H1 (cell line): Measurements from ENCODE around the gene HLA-F. TPM values are rescaled to one million over a fixed set of nuclear protein-coding genes. Genes with fewer than 3 reads are reported as not detected.

Experiments used
- CTCF ChIA-PET: fragments of 300-600 bp; sonication (Branson Sonifier 250); formaldehyde crosslinking; loops from one replicate; lab custom pipeline; 2021; ENCODE audit not compliant: partially characterized antibody; lab: Charles Lee
- POLR2A ChIA-PET: fragments of 300-600 bp; sonication (Branson Sonifier 250); formaldehyde crosslinking; loops from one replicate; lab custom pipeline; 2021; ENCODE audit warnings: inconsistent platforms; ENCODE audit not compliant: partially characterized antibody; lab: Charles Lee
- DNase-seq, 2 experiments: peaks; one replicate each; pipeline versions ENCODE4 v3.0.0 to v3.0.0-alpha.2; 2010 to 2022; ENCODE audit warnings: low spot score in 2 of 2, low read depth in 1 of 2, mixed read lengths in 1 of 2
- FAIRE-seq: peaks from 2 replicates; lab custom pipeline; 2011; peaks lifted over from hg19 to GRCh38; lab: Jason Lieb, UNC
- H2AFZ ChIP-seq: 2 replicates; pipeline ENCODE4 v1.8.1; 2012; ENCODE audit warnings: low read length, inconsistent platforms
- H2AK5ac ChIP-seq: 2 replicates; pipeline ENCODE4 v1.6.1; 2013; ENCODE audit warnings: low read depth, low read length
- H2BK120ac ChIP-seq: replicated peaks from 2 replicates; pipeline ENCODE3; 2013; ENCODE audit warnings: low read depth, low read length, inconsistent platforms
- H2BK12ac ChIP-seq: 2 replicates; pipeline ENCODE4 v1.6.1; 2013; ENCODE audit warnings: low read depth, low read length
- H2BK15ac ChIP-seq: 2 replicates; pipeline ENCODE4 v1.6.1; 2013; ENCODE audit warnings: low read length
- H2BK20ac ChIP-seq: 2 replicates; pipeline ENCODE4 v1.6.1; 2013; ENCODE audit warnings: low read length
- H2BK5ac ChIP-seq: 2 replicates; pipeline ENCODE4 v1.6.1; 2013; ENCODE audit warnings: low read depth, low read length
- H3K14ac ChIP-seq: 2 replicates; pipeline ENCODE4 v1.6.1; 2013; ENCODE audit warnings: inconsistent platforms; ENCODE audit not compliant: insufficient read length
- H3K18ac ChIP-seq: 2 replicates; pipeline ENCODE4 v1.6.1; 2013; ENCODE audit warnings: low read length; ENCODE audit errors: extremely low read depth
- H3K23ac ChIP-seq: 2 replicates; pipeline ENCODE4 v1.6.1; 2013; ENCODE audit warnings: inconsistent platforms; ENCODE audit not compliant: insufficient read length
- H3K23me2 ChIP-seq: 2 replicates; pipeline ENCODE4 v1.6.1; 2013; ENCODE audit warnings: low read depth, low read length
- H3K27ac ChIP-seq: 2 replicates; pipeline ENCODE4 v1.6.1; 2011; ENCODE audit warnings: low read depth, low read length, inconsistent platforms
- H3K27me3 ChIP-seq, 4 experiments: replicated peaks in 1 of 4; 1 replicate in 1 of 4; 2 replicates in 3 of 4; pipeline versions ENCODE4 v1.6.1 to v1.8.1; 2011 to 2013; ENCODE audit warnings: low read length in 3 of 4, mild to moderate bottlenecking in 3 of 4, inconsistent platforms in 2 of 4, mixed read lengths in 2 of 4, moderate library complexity in 1 of 4; ENCODE audit not compliant: control insufficient read depth in 3 of 4, insufficient read depth in 3 of 4; ENCODE audit errors: extremely low read depth in 1 of 4
- H3K36me3 ChIP-seq, 4 experiments: 2 replicates each; pipeline versions ENCODE4 v1.6.1 to v1.8.1; 2011 to 2013; ENCODE audit warnings: mild to moderate bottlenecking in 4 of 4, low read length in 3 of 4, moderate library complexity in 2 of 4, control low read depth in 1 of 4, inconsistent platforms in 1 of 4; ENCODE audit not compliant: insufficient read depth in 4 of 4, control insufficient read depth in 2 of 4
- H3K4ac ChIP-seq: replicated peaks from 2 replicates; pipeline ENCODE3; 2013; ENCODE audit warnings: low read length, low read depth, mixed read lengths, inconsistent platforms; ENCODE audit not compliant: insufficient read length
- H3K4me1 ChIP-seq, 4 experiments: replicated peaks in 1 of 4; 1 replicate in 1 of 4; 2 replicates in 3 of 4; pipeline versions ENCODE4 v1.6.1 to v1.8.1; 2011 to 2013; ENCODE audit warnings: low read length in 3 of 4, inconsistent platforms in 2 of 4, mixed read lengths in 1 of 4; ENCODE audit not compliant: insufficient read depth in 4 of 4, control insufficient read depth in 3 of 4
- H3K4me2 ChIP-seq, 2 experiments: 2 replicates each; pipeline versions ENCODE4 v1.6.1 to v1.8.1; 2011 to 2013; ENCODE audit warnings: low read depth in 2 of 2, low read length in 2 of 2, control low read depth in 1 of 2, inconsistent platforms in 1 of 2, mild to moderate bottlenecking in 1 of 2; ENCODE audit not compliant: insufficient read depth in 1 of 2
- H3K4me3 ChIP-seq, 4 experiments: fragments of 200-600, 300-600 bp in 1 of 4; sonication (generic), shearing (Covaris generic), sonication (Bioruptor Twin) in 1 of 4; 2 replicates each; pipeline versions ENCODE4 v1.5.1 to v1.8.1; 2011 to 2016; ENCODE audit warnings: low read length in 4 of 4, low read depth in 3 of 4, control low read depth in 2 of 4, inconsistent platforms in 2 of 4, mild to moderate bottlenecking in 2 of 4, mixed read lengths in 1 of 4, moderate library complexity in 1 of 4; ENCODE audit not compliant: insufficient read depth in 2 of 4; ENCODE audit errors: extremely low read depth in 1 of 4
- H3K56ac ChIP-seq: replicated peaks from 2 replicates; pipeline ENCODE3; 2013; ENCODE audit warnings: low read depth, mild to moderate bottlenecking, mixed read lengths, low read length, inconsistent platforms; ENCODE audit not compliant: insufficient read length
- H3K79me1 ChIP-seq: 2 replicates; pipeline ENCODE4 v1.6.1; 2013; ENCODE audit warnings: low read depth, low read length, control low read depth
- H3K79me2 ChIP-seq, 2 experiments: 2 replicates each; pipeline versions ENCODE4 v1.6.1 to v1.8.1; 2012 to 2013; ENCODE audit warnings: low read length in 2 of 2, mild to moderate bottlenecking in 2 of 2, inconsistent platforms in 1 of 2; ENCODE audit not compliant: insufficient read depth in 2 of 2, control insufficient read depth in 1 of 2
- H3K9ac ChIP-seq, 4 experiments: replicated peaks in 1 of 4; 1 replicate in 1 of 4; 2 replicates in 3 of 4; pipeline versions ENCODE4 v1.6.1 to v1.8.1; 2011 to 2013; ENCODE audit warnings: low read depth in 3 of 4, low read length in 3 of 4, control low read depth in 2 of 4, mild to moderate bottlenecking in 2 of 4, moderate library complexity in 2 of 4, inconsistent platforms in 1 of 4; ENCODE audit errors: extremely low read depth in 1 of 4
- H3K9me3 ChIP-seq, 2 experiments: 2 replicates each; pipeline versions ENCODE4 v1.6.1 to v1.8.1; 2012 to 2013; ENCODE audit warnings: mild to moderate bottlenecking in 2 of 2, moderate library complexity in 2 of 2, control low read depth in 1 of 2, inconsistent platforms in 1 of 2, low read depth in 1 of 2, low read length in 1 of 2, mixed read lengths in 1 of 2; ENCODE audit not compliant: insufficient read depth in 2 of 2
- H4K20me1 ChIP-seq, 2 experiments: replicated peaks in 1 of 2; 2 replicates each; pipeline versions ENCODE3 to v1.8.1; 2011 to 2013; ENCODE audit warnings: inconsistent platforms in 2 of 2, low read length in 2 of 2, mild to moderate bottlenecking in 1 of 2; ENCODE audit not compliant: insufficient read depth in 2 of 2, control insufficient read depth in 1 of 2
- H4K5ac ChIP-seq: 2 replicates; pipeline ENCODE4 v1.6.1; 2013; ENCODE audit warnings: low read length, low read depth, mixed read lengths, inconsistent platforms; ENCODE audit not compliant: insufficient read length
- H4K8ac ChIP-seq: 2 replicates; pipeline ENCODE4 v1.8.0; 2013; ENCODE audit warnings: mild to moderate bottlenecking, moderate library complexity, low read length, inconsistent platforms; ENCODE audit not compliant: insufficient read depth; ENCODE audit errors: extremely low read depth
- H4K91ac ChIP-seq: replicated peaks from 2 replicates; pipeline ENCODE3; 2013; ENCODE audit warnings: low read length, mixed read lengths, inconsistent platforms; ENCODE audit not compliant: insufficient read length
- ATF2 ChIP-seq: IDR thresholded peaks from 2 replicates; pipeline ENCODE4 v1.6.1; 2012; ENCODE audit warnings: low read length, inconsistent platforms
- BACH1 ChIP-seq: IDR thresholded peaks from 2 replicates; pipeline ENCODE4 v1.6.1; 2012; ENCODE audit warnings: low read length, improper control_type of control experiment
- EGR1 ChIP-seq: IDR thresholded peaks from 2 replicates; pipeline ENCODE4 v1.6.1; 2011; ENCODE audit warnings: low read depth, low read length, borderline replicate concordance
- EZH2 ChIP-seq: fragments of 200-600 bp; sonication (generic); IDR thresholded peaks from 2 replicates; pipeline ENCODE4 v1.7.1; 2012; ENCODE audit warnings: low read depth, mild to moderate bottlenecking, moderate library complexity, low read length, inconsistent platforms; ENCODE audit not compliant: severe bottlenecking
- HDAC2 ChIP-seq, 2 experiments: fragments of 300-600 bp in 1 of 2; sonication (generic) in 1 of 2; IDR thresholded peaks; 2 replicates each; pipeline ENCODE4 v1.6.1; 2011 to 2012; ENCODE audit warnings: low read depth in 2 of 2, low read length in 2 of 2, mild to moderate bottlenecking in 2 of 2, moderate library complexity in 2 of 2, borderline replicate concordance in 1 of 2, inconsistent platforms in 1 of 2
- KDM5A ChIP-seq: fragments of 200-600 bp; IDR thresholded peaks from 2 replicates; pipeline ENCODE4 v1.7.1; 2012; ENCODE audit warnings: mild to moderate bottlenecking, low read length, inconsistent platforms, mixed read lengths
- POU5F1 ChIP-seq: IDR thresholded peaks from 2 replicates; pipeline ENCODE4 v1.6.1; 2011; ENCODE audit warnings: low read depth, mild to moderate bottlenecking, low read length, moderate library complexity
- RBBP5 ChIP-seq: IDR thresholded peaks from 2 replicates; pipeline ENCODE4 v1.7.1; 2012; ENCODE audit warnings: low read depth, mild to moderate bottlenecking, inconsistent platforms, low read length, moderate library complexity, borderline replicate concordance
- RFX5 ChIP-seq: IDR thresholded peaks from 2 replicates; pipeline ENCODE4 v1.6.1; 2011; ENCODE audit warnings: low read depth, low read length, improper control_type of control experiment, borderline replicate concordance
- SIN3A ChIP-seq, 2 experiments: IDR thresholded peaks in 1 of 2; conservative IDR thresholded peaks in 1 of 2; 2 replicates each; pipeline ENCODE4 v1.6.1; 2011 to 2012; ENCODE audit warnings: low read length in 2 of 2, improper control_type of control experiment in 1 of 2, low read depth in 1 of 2, mild to moderate bottlenecking in 1 of 2
- TAF1 ChIP-seq: IDR thresholded peaks from 2 replicates; pipeline ENCODE4 v1.6.1; 2011; ENCODE audit warnings: mild to moderate bottlenecking, low read depth, low read length
- WGBS, 2 experiments: shearing (Covaris generic) in 1 of 2; methylation state at CpG; one replicate each; pipeline versions ENCODE4 v1.1.6 to v1.1.7; 2013 to 2015; ENCODE audit warnings: low lambda C conversion rate in 2 of 2, mixed read lengths in 2 of 2, inconsistent platforms in 1 of 2, low coverage in 1 of 2, missing lambda C conversion rate in 1 of 2; ENCODE audit not compliant: insufficient replicate concordance in 2 of 2, insufficient coverage in 1 of 2, insufficient read length in 1 of 2; ENCODE audit errors: extremely low coverage in 1 of 2, missing lambda C conversion rate in 1 of 2; 5-methylcytosine and 5-hydroxymethylcytosine counted together
- polyA plus RNA-seq, 7 experiments: library from polyadenylated mRNA; depleted of rRNA in 3 of 7; stranded (reverse) in 5 of 7; unstranded in 2 of 7; fragments of >200 nt in 5 of 7; fragments of 200-250 nt in 2 of 7; gene quantifications; 1 replicate in 5 of 7; 2 replicates in 1 of 7; 4 replicates in 1 of 7; pipeline versions ENCODE4 v1.2.1 to v1.2.3, GENCODE V29; 2011 to 2013; ENCODE audit warnings: missing spikeins in 2 of 7, mixed read lengths in 2 of 7
- total RNA-seq: library from RNA; stranded (reverse); fragmentation: NEBNext Ultra II Directional; extraction: Animal tissue kit (Norgen Biotek cat#: 25700); gene quantifications from 2 replicates; pipeline ENCODE4 v1.2.1, GENCODE V29; 2021

Gene HLA-F
- total and polyA plus RNA-seq, 2 of the 8 experiments (the other 6 are each of a cell fraction or from before 2014, with no cell fraction given): 9.6 to 11.7 TPM

DNA sequence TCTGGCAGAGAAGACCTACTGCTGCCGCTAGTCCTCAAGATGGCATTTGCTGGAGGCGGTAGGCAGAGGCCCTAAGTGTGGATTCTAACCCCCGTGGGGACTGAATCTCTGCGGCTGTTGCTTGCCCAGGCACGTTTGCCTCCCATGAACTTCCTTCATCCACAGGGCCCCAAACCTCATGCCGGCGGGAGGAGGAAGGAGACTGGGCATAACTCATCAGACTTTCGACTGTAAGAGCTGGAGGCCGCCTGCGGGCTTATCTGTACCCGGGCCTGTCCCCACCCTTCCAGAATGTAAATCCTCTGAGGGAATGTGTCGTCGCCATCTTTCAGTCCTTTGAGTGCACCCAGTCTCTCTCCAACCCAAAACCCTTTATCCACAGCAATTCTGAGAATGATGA is 43.3 kb upstream of the HLA-F start:
- POLR2A ChIA-PET: interaction anchor here (0.7 kb wide), 1 partner anchor 30 kb away, joined by 3 read pairs; no protein-coding TSS in a partner anchor
- H3K56ac ChIP-seq: peak overlapping the region; percentile 3
- no peak for DNase-seq
- H3K36me3 ChIP-seq: no peaks in the 10 kb centered on the region
- H4K20me1 ChIP-seq: no peaks in the 10 kb centered on the region
- H3K23ac ChIP-seq: no peak overlapping the region
- peak overlapping the region; percentile 77 for H2BK120ac ChIP-seq
- H3K18ac ChIP-seq: 0 out of 2 replicates have a peak overlapping the region, but pooled peaks have one; percentile 76
- peak overlapping the region; percentile 80 for H2BK5ac ChIP-seq
- no peak overlapping the region for H3K4ac ChIP-seq
- WGBS, 2 experiments: 93% methylated on average over 13 of the region's 13 CpGs; no CpG with 5 or more reads in 1 of the 2 experiments
- no peak overlapping the region for H3K9ac ChIP-seq
- peak overlapping the region; percentile 86; the same call in 1 of the 2 replicates for H2AK5ac ChIP-seq
- peaks cover 0 to 3% of the 10 kb centered on the region in 2 experiments; a peak in 2 of 4 replicates for H3K9me3 ChIP-seq
- no peak overlapping the region for H2BK15ac ChIP-seq
- H3K27ac ChIP-seq: no peak overlapping the region
- H2BK20ac ChIP-seq: peak overlapping the region; percentile 80; the same call in 1 of the 2 replicates
- H3K4me2 ChIP-seq: no peak overlapping the region
- H2BK12ac ChIP-seq: peak overlapping the region; percentile 81; the same call in 1 of the 2 replicates
- H4K91ac ChIP-seq: peak overlapping the region; percentile 44
- no peaks in the 10 kb centered on the region for H3K23me2 ChIP-seq
- no peak overlapping the region for H3K14ac ChIP-seq
- no peak overlapping the region for H4K5ac ChIP-seq
- peak overlapping the region; percentile 29; the same call in 1 of the 2 replicates for H4K8ac ChIP-seq
- no peaks in the 10 kb centered on the region for H3K79me1 ChIP-seq
- H3K79me2 ChIP-seq: no peaks in the 10 kb centered on the region
- no peak overlapping the region for H3K4me3 ChIP-seq
- peak overlapping the region; percentile 52; the same call in 1 of the 2 replicates for H2AFZ ChIP-seq
- peaks cover 0 to 8% (median 1%) of the 10 kb centered on the region in 4 experiments; a peak in 4 of 7 replicates for H3K4me1 ChIP-seq
- H3K27me3 ChIP-seq: no peaks in the 10 kb centered on the region
- no peak for FAIRE-seq
- CTCF ChIA-PET: interaction anchor here (1.0 to 12.7 kb wide), 3 partner anchors 9 to 24 kb away, joined by 3 to 502 read pairs (median 5); partner anchors contain the start of gene MOG
- TF ChIP-seq RBBP5 (no peak), SIN3A (conservative IDR thresholded peaks at IDR 0.05 in 1 of 2, IDR thresholded peaks at IDR 0.05 in 1 of 2; ENCODE audit: low read depth in 1 of 2, low read length in 2 of 2) (no peak), RFX5 (no peak), BACH1 (no peak), TAF1 (no peak), KDM5A (no peak), POU5F1 (no peak), EGR1 (no peak), ATF2 (no peak), EZH2 (no peak), HDAC2 (IDR thresholded peaks at IDR 0.05; ENCODE audit: borderline replicate concordance in 1 of 2, low read depth in 2 of 2, low read length in 2 of 2) (no peak)
